ENCODE data around the gene PCYT2. TPM values are rescaled to one million over a fixed set of nuclear protein-coding genes. Genes with fewer than 3 reads are reported as not detected.

Gene PCYT2
- total and polyA plus RNA-seq, 2 donors (not counting 1 experiment from before 2014, with no cell fraction given): 33.4 to 34.9 TPM

GRCh38 chr17:81884968-81885367, 26.2 kb downstream of the PCYT2 start:
- H3K27me3 ChIP-seq (replicated peaks in 1 of 4; ENCODE audit: control extremely low read depth in 1 of 4, control insufficient read depth in 3 of 4, insufficient read depth in 4 of 4, low read length in 3 of 4): no peaks in the 10 kb centered on the region
- no peaks in the 10 kb centered on the region for H3K27me3 Mint-ChIP-seq
- H3K4me3 ChIP-seq (ENCODE audit: control extremely low read depth in 1 of 5, extremely low read depth in 1 of 5, insufficient read depth in 1 of 5, low read depth in 2 of 5, low read length in 4 of 5): no peak overlapping the region
- H2AFZ ChIP-seq (ENCODE audit: insufficient read depth, low read depth, low read length, poor library complexity, severe bottlenecking): no peak overlapping the region
- peaks cover 0 to 54% of the 10 kb centered on the region in 2 experiments for H3K36me3 ChIP-seq (replicated peaks in 1 of 2; ENCODE audit: control extremely low read depth in 1 of 2, control insufficient read depth in 1 of 2, extremely low read depth in 1 of 2, insufficient read depth in 2 of 2, low read length in 1 of 2)
- H3K79me2 ChIP-seq (ENCODE audit: control insufficient read depth, insufficient read depth, low read length): peaks cover 30% of the 10 kb centered on the region
- intact Hi-C loops (cut with micrococcal nuclease): no loop called here
- no peaks in the 10 kb centered on the region for H3K9me3 Mint-ChIP-seq (ENCODE audit: insufficient read depth)
- H3K27ac ChIP-seq (ENCODE audit: low read length in 2 of 2): no peak overlapping the region
- ChIA-PET POLR2A (no interaction called here), CTCF (no interaction called here)
- peaks cover 2 to 4% of the 10 kb centered on the region in 2 donors for H3K4me1 ChIP-seq (ENCODE audit: control insufficient read depth in 2 of 2, insufficient read depth in 2 of 2, low read length in 2 of 2)
- WGBS (ENCODE audit: insufficient coverage): 95% methylated on average over 5 of the region's 5 CpGs
- peaks cover 5% of the 10 kb centered on the region for H3K4me1 Mint-ChIP-seq
- H3K4me3 Mint-ChIP-seq: no peak overlapping the region
- ATAC-seq (ENCODE audit: low read depth): no peak
- peaks cover 16% of the 10 kb centered on the region for H4K20me1 ChIP-seq (ENCODE audit: control insufficient read depth, insufficient read depth, low read length, poor library complexity, severe bottlenecking)
- no peaks in the 10 kb centered on the region for H3K9me3 ChIP-seq (ENCODE audit: control extremely low read depth in 1 of 3, control insufficient read depth in 2 of 3, insufficient read depth in 1 of 3, low read length in 2 of 3)
- DNase-seq: no peak
- TF ChIP-seq CTCF (IDR thresholded peaks at IDR 0.05): no peak
- TF ChIP-seq EZH2 (IDR thresholded peaks at IDR 0.05; ENCODE audit: borderline replicate concordance, insufficient read depth, low read depth, low read length, poor library complexity, severe bottlenecking): no peak
- no peak overlapping the region for H3K4me2 ChIP-seq (replicated peaks; ENCODE audit: low read depth, low read length, poor library complexity, severe bottlenecking)
- no peak overlapping the region for H3K9ac ChIP-seq (ENCODE audit: low read length)
- H3K27ac Mint-ChIP-seq: no peak overlapping the region

GRCh38 chr17:81884520-81884919, 26.7 kb downstream of the PCYT2 start:
- WGBS (ENCODE audit: insufficient coverage): 94% methylated on average over 11 of the region's 11 CpGs
- ChIA-PET CTCF (no interaction called here), POLR2A (no interaction called here)
- no peak overlapping the region for H2AFZ ChIP-seq (ENCODE audit: insufficient read depth, low read depth, low read length, poor library complexity, severe bottlenecking)
- ATAC-seq (ENCODE audit: low read depth) (no peak), DNase-seq (no peak)
- H3K27ac ChIP-seq (ENCODE audit: low read length in 2 of 2): no peak overlapping the region
- H3K27ac Mint-ChIP-seq: no peak overlapping the region
- H3K9me3 Mint-ChIP-seq (ENCODE audit: insufficient read depth): no peaks in the 10 kb centered on the region
- no peaks in the 10 kb centered on the region for H3K27me3 ChIP-seq (replicated peaks in 1 of 4; ENCODE audit: control extremely low read depth in 1 of 4, control insufficient read depth in 3 of 4, insufficient read depth in 4 of 4, low read length in 3 of 4)
- peaks cover 0 to 52% of the 10 kb centered on the region in 2 experiments for H3K36me3 ChIP-seq (replicated peaks in 1 of 2; ENCODE audit: control extremely low read depth in 1 of 2, control insufficient read depth in 1 of 2, extremely low read depth in 1 of 2, insufficient read depth in 2 of 2, low read length in 1 of 2)
- no peaks in the 10 kb centered on the region for H3K4me1 ChIP-seq (ENCODE audit: control insufficient read depth in 2 of 2, insufficient read depth in 2 of 2, low read length in 2 of 2)
- peaks cover 30% of the 10 kb centered on the region for H3K79me2 ChIP-seq (ENCODE audit: control insufficient read depth, insufficient read depth, low read length)
- no peaks in the 10 kb centered on the region for H3K27me3 Mint-ChIP-seq
- no peak overlapping the region for H3K4me2 ChIP-seq (replicated peaks; ENCODE audit: low read depth, low read length, poor library complexity, severe bottlenecking)
- peaks cover 16% of the 10 kb centered on the region for H4K20me1 ChIP-seq (ENCODE audit: control insufficient read depth, insufficient read depth, low read length, poor library complexity, severe bottlenecking)
- H3K4me1 Mint-ChIP-seq: peaks cover 5% of the 10 kb centered on the region
- no peak for TF ChIP-seq EZH2 (IDR thresholded peaks at IDR 0.05; ENCODE audit: borderline replicate concordance, insufficient read depth, low read depth, low read length, poor library complexity, severe bottlenecking)
- no peak for TF ChIP-seq CTCF (IDR thresholded peaks at IDR 0.05)
- intact Hi-C loops (cut with micrococcal nuclease): no loop called here
- no peak overlapping the region for H3K4me3 Mint-ChIP-seq
- H3K4me3 ChIP-seq (ENCODE audit: control extremely low read depth in 1 of 5, extremely low read depth in 1 of 5, insufficient read depth in 1 of 5, low read depth in 2 of 5, low read length in 4 of 5): no peak overlapping the region
- no peaks in the 10 kb centered on the region for H3K9me3 ChIP-seq (ENCODE audit: control extremely low read depth in 1 of 3, control insufficient read depth in 2 of 3, insufficient read depth in 1 of 3, low read length in 2 of 3)
- no peak overlapping the region for H3K9ac ChIP-seq (ENCODE audit: low read length)
